H1 (cell line): Measurements from ENCODE around the gene SRSF1. TPM values are rescaled to one million over a fixed set of nuclear protein-coding genes. Genes with fewer than 3 reads are reported as not detected.

Experiments
- CTCF ChIA-PET: fragments of 300-600 bp; sonication (Branson Sonifier 250); formaldehyde crosslinking; loops from one replicate; lab custom pipeline; 2021; ENCODE audit not compliant: partially characterized antibody; lab: Charles Lee
- POLR2A ChIA-PET: fragments of 300-600 bp; sonication (Branson Sonifier 250); formaldehyde crosslinking; loops from one replicate; lab custom pipeline; 2021; ENCODE audit warnings: inconsistent platforms; ENCODE audit not compliant: partially characterized antibody; lab: Charles Lee
- DNase-seq, 2 experiments: peaks; one replicate each; pipeline versions ENCODE4 v3.0.0 to v3.0.0-alpha.2; 2010 to 2022; ENCODE audit warnings: low spot score in 2 of 2, low read depth in 1 of 2, mixed read lengths in 1 of 2
- FAIRE-seq: peaks from 2 replicates; lab custom pipeline; 2011; peaks lifted over from hg19 to GRCh38; lab: Jason Lieb, UNC
- H2AFZ ChIP-seq: 2 replicates; pipeline ENCODE4 v1.8.1; 2012; ENCODE audit warnings: low read length, inconsistent platforms
- H2AK5ac ChIP-seq: 2 replicates; pipeline ENCODE4 v1.6.1; 2013; ENCODE audit warnings: low read depth, low read length
- H2BK120ac ChIP-seq: replicated peaks from 2 replicates; pipeline ENCODE3; 2013; ENCODE audit warnings: low read depth, low read length, inconsistent platforms
- H2BK12ac ChIP-seq: 2 replicates; pipeline ENCODE4 v1.6.1; 2013; ENCODE audit warnings: low read depth, low read length
- H2BK15ac ChIP-seq: 2 replicates; pipeline ENCODE4 v1.6.1; 2013; ENCODE audit warnings: low read length
- H2BK20ac ChIP-seq: 2 replicates; pipeline ENCODE4 v1.6.1; 2013; ENCODE audit warnings: low read length
- H2BK5ac ChIP-seq: 2 replicates; pipeline ENCODE4 v1.6.1; 2013; ENCODE audit warnings: low read depth, low read length
- H3K14ac ChIP-seq: 2 replicates; pipeline ENCODE4 v1.6.1; 2013; ENCODE audit warnings: inconsistent platforms; ENCODE audit not compliant: insufficient read length
- H3K18ac ChIP-seq: 2 replicates; pipeline ENCODE4 v1.6.1; 2013; ENCODE audit warnings: low read length; ENCODE audit errors: extremely low read depth
- H3K23ac ChIP-seq: 2 replicates; pipeline ENCODE4 v1.6.1; 2013; ENCODE audit warnings: inconsistent platforms; ENCODE audit not compliant: insufficient read length
- H3K23me2 ChIP-seq: 2 replicates; pipeline ENCODE4 v1.6.1; 2013; ENCODE audit warnings: low read depth, low read length
- H3K27ac ChIP-seq: 2 replicates; pipeline ENCODE4 v1.6.1; 2011; ENCODE audit warnings: low read depth, low read length, inconsistent platforms
- H3K27me3 ChIP-seq, 4 experiments: replicated peaks in 1 of 4; 1 replicate in 1 of 4; 2 replicates in 3 of 4; pipeline versions ENCODE4 v1.6.1 to v1.8.1; 2011 to 2013; ENCODE audit warnings: low read length in 3 of 4, mild to moderate bottlenecking in 3 of 4, inconsistent platforms in 2 of 4, mixed read lengths in 2 of 4, moderate library complexity in 1 of 4; ENCODE audit not compliant: control insufficient read depth in 3 of 4, insufficient read depth in 3 of 4; ENCODE audit errors: extremely low read depth in 1 of 4
- H3K36me3 ChIP-seq, 4 experiments: 2 replicates each; pipeline versions ENCODE4 v1.6.1 to v1.8.1; 2011 to 2013; ENCODE audit warnings: mild to moderate bottlenecking in 4 of 4, low read length in 3 of 4, moderate library complexity in 2 of 4, control low read depth in 1 of 4, inconsistent platforms in 1 of 4; ENCODE audit not compliant: insufficient read depth in 4 of 4, control insufficient read depth in 2 of 4
- H3K4ac ChIP-seq: replicated peaks from 2 replicates; pipeline ENCODE3; 2013; ENCODE audit warnings: low read length, low read depth, mixed read lengths, inconsistent platforms; ENCODE audit not compliant: insufficient read length
- H3K4me1 ChIP-seq, 4 experiments: replicated peaks in 1 of 4; 1 replicate in 1 of 4; 2 replicates in 3 of 4; pipeline versions ENCODE4 v1.6.1 to v1.8.1; 2011 to 2013; ENCODE audit warnings: low read length in 3 of 4, inconsistent platforms in 2 of 4, mixed read lengths in 1 of 4; ENCODE audit not compliant: insufficient read depth in 4 of 4, control insufficient read depth in 3 of 4
- H3K4me2 ChIP-seq, 2 experiments: 2 replicates each; pipeline versions ENCODE4 v1.6.1 to v1.8.1; 2011 to 2013; ENCODE audit warnings: low read depth in 2 of 2, low read length in 2 of 2, control low read depth in 1 of 2, inconsistent platforms in 1 of 2, mild to moderate bottlenecking in 1 of 2; ENCODE audit not compliant: insufficient read depth in 1 of 2
- H3K4me3 ChIP-seq, 4 experiments: fragments of 200-600, 300-600 bp in 1 of 4; sonication (generic), shearing (Covaris generic), sonication (Bioruptor Twin) in 1 of 4; 2 replicates each; pipeline versions ENCODE4 v1.5.1 to v1.8.1; 2011 to 2016; ENCODE audit warnings: low read length in 4 of 4, low read depth in 3 of 4, control low read depth in 2 of 4, inconsistent platforms in 2 of 4, mild to moderate bottlenecking in 2 of 4, mixed read lengths in 1 of 4, moderate library complexity in 1 of 4; ENCODE audit not compliant: insufficient read depth in 2 of 4; ENCODE audit errors: extremely low read depth in 1 of 4
- H3K56ac ChIP-seq: replicated peaks from 2 replicates; pipeline ENCODE3; 2013; ENCODE audit warnings: low read depth, mild to moderate bottlenecking, mixed read lengths, low read length, inconsistent platforms; ENCODE audit not compliant: insufficient read length
- H3K79me1 ChIP-seq: 2 replicates; pipeline ENCODE4 v1.6.1; 2013; ENCODE audit warnings: low read depth, low read length, control low read depth
- H3K79me2 ChIP-seq, 2 experiments: 2 replicates each; pipeline versions ENCODE4 v1.6.1 to v1.8.1; 2012 to 2013; ENCODE audit warnings: low read length in 2 of 2, mild to moderate bottlenecking in 2 of 2, inconsistent platforms in 1 of 2; ENCODE audit not compliant: insufficient read depth in 2 of 2, control insufficient read depth in 1 of 2
- H3K9ac ChIP-seq, 4 experiments: replicated peaks in 1 of 4; 1 replicate in 1 of 4; 2 replicates in 3 of 4; pipeline versions ENCODE4 v1.6.1 to v1.8.1; 2011 to 2013; ENCODE audit warnings: low read depth in 3 of 4, low read length in 3 of 4, control low read depth in 2 of 4, mild to moderate bottlenecking in 2 of 4, moderate library complexity in 2 of 4, inconsistent platforms in 1 of 4; ENCODE audit errors: extremely low read depth in 1 of 4
- H3K9me3 ChIP-seq, 2 experiments: 2 replicates each; pipeline versions ENCODE4 v1.6.1 to v1.8.1; 2012 to 2013; ENCODE audit warnings: mild to moderate bottlenecking in 2 of 2, moderate library complexity in 2 of 2, control low read depth in 1 of 2, inconsistent platforms in 1 of 2, low read depth in 1 of 2, low read length in 1 of 2, mixed read lengths in 1 of 2; ENCODE audit not compliant: insufficient read depth in 2 of 2
- H4K20me1 ChIP-seq, 2 experiments: replicated peaks in 1 of 2; 2 replicates each; pipeline versions ENCODE3 to v1.8.1; 2011 to 2013; ENCODE audit warnings: inconsistent platforms in 2 of 2, low read length in 2 of 2, mild to moderate bottlenecking in 1 of 2; ENCODE audit not compliant: insufficient read depth in 2 of 2, control insufficient read depth in 1 of 2
- H4K5ac ChIP-seq: 2 replicates; pipeline ENCODE4 v1.6.1; 2013; ENCODE audit warnings: low read length, low read depth, mixed read lengths, inconsistent platforms; ENCODE audit not compliant: insufficient read length
- H4K8ac ChIP-seq: 2 replicates; pipeline ENCODE4 v1.8.0; 2013; ENCODE audit warnings: mild to moderate bottlenecking, moderate library complexity, low read length, inconsistent platforms; ENCODE audit not compliant: insufficient read depth; ENCODE audit errors: extremely low read depth
- H4K91ac ChIP-seq: replicated peaks from 2 replicates; pipeline ENCODE3; 2013; ENCODE audit warnings: low read length, mixed read lengths, inconsistent platforms; ENCODE audit not compliant: insufficient read length
- WGBS, 2 experiments: shearing (Covaris generic) in 1 of 2; methylation state at CpG; one replicate each; pipeline versions ENCODE4 v1.1.6 to v1.1.7; 2013 to 2015; ENCODE audit warnings: low lambda C conversion rate in 2 of 2, mixed read lengths in 2 of 2, inconsistent platforms in 1 of 2, low coverage in 1 of 2, missing lambda C conversion rate in 1 of 2; ENCODE audit not compliant: insufficient replicate concordance in 2 of 2, insufficient coverage in 1 of 2, insufficient read length in 1 of 2; ENCODE audit errors: extremely low coverage in 1 of 2, missing lambda C conversion rate in 1 of 2; 5-methylcytosine and 5-hydroxymethylcytosine counted together
- polyA plus RNA-seq, 7 experiments: library from polyadenylated mRNA; depleted of rRNA in 3 of 7; stranded (reverse) in 5 of 7; unstranded in 2 of 7; fragments of >200 nt in 5 of 7; fragments of 200-250 nt in 2 of 7; gene quantifications; 1 replicate in 5 of 7; 2 replicates in 1 of 7; 4 replicates in 1 of 7; pipeline versions ENCODE4 v1.2.1 to v1.2.3, GENCODE V29; 2011 to 2013; ENCODE audit warnings: missing spikeins in 2 of 7, mixed read lengths in 2 of 7
- total RNA-seq: library from RNA; stranded (reverse); fragmentation: NEBNext Ultra II Directional; extraction: Animal tissue kit (Norgen Biotek cat#: 25700); gene quantifications from 2 replicates; pipeline ENCODE4 v1.2.1, GENCODE V29; 2021

Gene SRSF1
- total and polyA plus RNA-seq, 2 of the 8 experiments (the other 6 are each of a cell fraction or from before 2014, with no cell fraction given) = 149 to 429 TPM

- Histone ChIP-seq H2BK5ac (no peak overlapping the region), H3K27ac (no peak overlapping the region), H3K4me1 (peaks cover 0 to 3% (median 0%) of the 10 kb centered on the region in 4 experiments; a peak in 3 of 7 replicates), H2BK20ac (no peak overlapping the region), H2BK12ac (no peak overlapping the region), H3K9ac (no peak overlapping the region), H2BK15ac (no peak overlapping the region), H2AK5ac (no peak overlapping the region), H3K79me1 (no peaks in the 10 kb centered on the region), H4K8ac (no peak overlapping the region), H3K79me2 (no peaks in the 10 kb centered on the region), H4K91ac (no peak overlapping the region), H3K14ac (no peak overlapping the region), H3K56ac (no peak overlapping the region), H4K5ac (no peak overlapping the region), H3K23ac (no peak overlapping the region), H3K27me3 (no peaks in the 10 kb centered on the region), H2AFZ (no peak overlapping the region), H3K36me3 (peaks cover 8 to 25% (median 18%) of the 10 kb centered on the region in 4 experiments), H4K20me1 (peaks cover 0 to 1% of the 10 kb centered on the region in 2 experiments), H3K4ac (no peak overlapping the region), H3K18ac (no peak overlapping the region), H2BK120ac (no peak overlapping the region), H3K4me2 (no peak overlapping the region), H3K23me2 (no peaks in the 10 kb centered on the region), H3K9me3 (no peaks in the 10 kb centered on the region), H3K4me3 (no peak overlapping the region)
- ChIA-PET CTCF (interaction anchor here (0.7 to 11.1 kb wide), 8 partner anchors 11 to 144 kb away, joined by 3 to 96 read pairs (median 4); partner anchors contain the start of gene CUEDC1), POLR2A (interaction anchor here (1.1 to 5.8 kb wide), 6 partner anchors 11 to 78 kb away, joined by 3 to 27 read pairs (median 8); partner anchors contain the start of gene SRSF1)
- FAIRE-seq (no peak), DNase-seq (no peak)
- WGBS, 2 experiments = 79% methylated on average over 4 of the region's 4 CpGs; no CpG with 5 or more reads in 1 of the 2 experiments
Observed at GRCh38 chr17:57970710-57971109, 36.3 kb downstream of the SRSF1 start.
